ENCODE results near the gene C10orf90.

DNA sequence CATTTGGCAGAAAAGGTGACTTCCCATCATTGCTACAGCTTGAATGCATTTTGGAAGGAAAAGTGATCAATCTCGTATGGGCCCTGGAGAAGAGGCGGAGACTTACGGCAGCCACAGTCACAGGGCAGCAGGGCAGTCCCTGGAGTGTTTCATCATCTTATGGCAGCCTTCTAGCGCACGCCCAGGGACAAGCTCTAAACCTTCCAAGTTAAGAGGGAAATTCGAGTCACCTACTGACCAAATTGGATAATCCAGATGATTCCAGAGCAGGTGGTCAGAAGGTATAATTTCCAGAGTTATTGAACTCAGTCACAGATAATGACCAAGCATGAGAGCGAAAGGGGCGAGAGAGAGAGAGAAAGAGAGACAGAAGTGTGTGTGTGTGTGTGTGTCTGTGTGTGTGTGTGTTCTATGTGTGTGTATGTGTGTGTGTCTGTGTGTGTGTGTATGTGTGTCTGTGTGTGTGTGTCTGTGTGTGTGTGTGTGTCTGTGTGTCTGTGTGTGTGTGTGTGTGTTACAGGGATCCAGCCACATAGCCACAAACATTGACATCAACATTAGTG lies 158.5 kb downstream of the C10orf90 start:
- TF ChIP-seq, protein P1, sequence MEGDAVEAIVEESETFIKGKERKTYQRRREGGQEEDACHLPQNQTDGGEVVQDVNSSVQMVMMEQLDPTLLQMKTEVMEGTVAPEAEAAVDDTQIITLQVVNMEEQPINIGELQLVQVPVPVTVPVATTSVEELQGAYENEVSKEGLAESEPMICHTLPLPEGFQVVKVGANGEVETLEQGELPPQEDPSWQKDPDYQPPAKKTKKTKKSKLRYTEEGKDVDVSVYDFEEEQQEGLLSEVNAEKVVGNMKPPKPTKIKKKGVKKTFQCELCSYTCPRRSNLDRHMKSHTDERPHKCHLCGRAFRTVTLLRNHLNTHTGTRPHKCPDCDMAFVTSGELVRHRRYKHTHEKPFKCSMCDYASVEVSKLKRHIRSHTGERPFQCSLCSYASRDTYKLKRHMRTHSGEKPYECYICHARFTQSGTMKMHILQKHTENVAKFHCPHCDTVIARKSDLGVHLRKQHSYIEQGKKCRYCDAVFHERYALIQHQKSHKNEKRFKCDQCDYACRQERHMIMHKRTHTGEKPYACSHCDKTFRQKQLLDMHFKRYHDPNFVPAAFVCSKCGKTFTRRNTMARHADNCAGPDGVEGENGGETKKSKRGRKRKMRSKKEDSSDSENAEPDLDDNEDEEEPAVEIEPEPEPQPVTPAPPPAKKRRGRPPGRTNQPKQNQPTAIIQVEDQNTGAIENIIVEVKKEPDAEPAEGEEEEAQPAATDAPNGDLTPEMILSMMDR (IDR thresholded peaks at IDR 0.05; ENCODE audit: insufficient read depth, low read length, poor library complexity, severe bottlenecking) = no peak
- no peak for TF ChIP-seq EZH2phosphoT487 (conservative IDR thresholded peaks at IDR 0.05; ENCODE audit: low read length)

Data from SU-DHL-6 (cell line).